Psoas muscle (tissue), 8 donors: ENCODE results near the gene TTC13. TPM values are rescaled to one million over a fixed set of nuclear protein-coding genes. Genes with fewer than 3 reads are reported as not detected.

Experiments
- ATAC-seq, 4 donors: fragments of 200-7000 bp; cut with Tn5 transposase; one replicate each; pipeline ENCODE4 v1.9.1; 2020; ENCODE audit warnings: moderate library complexity in 3 of 4, mild to moderate bottlenecking in 2 of 4
- DNase-seq, 2 donors: peaks; one replicate each; pipeline ENCODE4 v3.0.0-alpha.2; 2020
- H3K27ac ChIP-seq: fragments of 200-600 bp; one replicate; pipeline ENCODE4 v1.8.0; 2022
- H3K27me3 ChIP-seq, 3 donors: fragments of 200-600 bp in 1 of 3; one replicate each; pipeline versions ENCODE4 v1.6.1 to v1.8.0; 2013 to 2022; ENCODE audit warnings: low read length in 2 of 3, mild to moderate bottlenecking in 2 of 3, moderate library complexity in 1 of 3; ENCODE audit not compliant: insufficient read depth in 3 of 3
- H3K36me3 ChIP-seq, 2 donors: fragments of 200-600 bp in 1 of 2; one replicate each; pipeline versions ENCODE4 v1.6.1 to v1.8.0; 2013 to 2022; ENCODE audit warnings: low read depth in 1 of 2, mild to moderate bottlenecking in 1 of 2, moderate library complexity in 1 of 2; ENCODE audit not compliant: insufficient read depth in 1 of 2
- H3K4me1 ChIP-seq: fragments of 200-600 bp; one replicate; pipeline ENCODE4 v1.8.0; 2022
- H3K4me3 ChIP-seq: fragments of 200-600 bp; one replicate; pipeline ENCODE4 v1.8.0; 2022; ENCODE audit warnings: mild to moderate bottlenecking
- H3K9me3 ChIP-seq: fragments of 200-600 bp; one replicate; pipeline ENCODE4 v1.8.0; 2022
- WGBS, 3 donors: extraction: QIAGEN DNeasy Blood & Tissue Kit; methylation state at CpG; one replicate each; pipeline versions ENCODE4 v1.1.6 to v1.1.7; 2013; 5-methylcytosine and 5-hydroxymethylcytosine counted together
- intact Hi-C, 2 donors: fragments of 100-400 bp; cut with DNase I; formaldehyde crosslinking; loops; one replicate each; pipeline versions ENCODE4 v1.11.0 to v1.14.2; 2022
- polyA plus RNA-seq, 3 donors: library from polyadenylated mRNA; stranded (reverse); fragments of 200-250 nt; gene quantifications; one replicate each; pipeline ENCODE4 v1.2.3, GENCODE V29; 2013
- total RNA-seq, 4 donors: library from RNA; stranded (reverse); fragmentation: NEBNext Ultra II Directional in 2 of 4; extraction: Animal tissue kit (Norgen Biotek cat#: 25700) in 2 of 4; gene quantifications; one replicate each; pipeline versions ENCODE4 v1.2.1 to v1.2.4, GENCODE V29; 2021 to 2023
- TF ChIP-seq, protein P1 (sequence below): fragments of 200-600 bp; IDR thresholded peaks from one replicate; pipeline ENCODE4 v1.8.0; 2022; ENCODE audit warnings: antibody characterized with exemption
- donor health status: healthy with polysubstance abuse.
- donor health status: DM: no; HTN: no; CAD: no; lungs with moderate emphysema.
- donor health status: Bipolar disorder and iron deficiency.
- donor health status: healthy.
- donor health status: DM: yes; HTN: yes; CAD: no.
- donor health status: DM: no; HTN: no; CAD: no.
- donor health status: DM: no; HTN: no; CAD: no.
- donor health status: DM: yes; HTN: yes; CAD: no.

The TTC13 gene
- total and polyA plus RNA-seq, 7 donors: 7.6 to 24.2 (median 11.2) TPM

DNA sequence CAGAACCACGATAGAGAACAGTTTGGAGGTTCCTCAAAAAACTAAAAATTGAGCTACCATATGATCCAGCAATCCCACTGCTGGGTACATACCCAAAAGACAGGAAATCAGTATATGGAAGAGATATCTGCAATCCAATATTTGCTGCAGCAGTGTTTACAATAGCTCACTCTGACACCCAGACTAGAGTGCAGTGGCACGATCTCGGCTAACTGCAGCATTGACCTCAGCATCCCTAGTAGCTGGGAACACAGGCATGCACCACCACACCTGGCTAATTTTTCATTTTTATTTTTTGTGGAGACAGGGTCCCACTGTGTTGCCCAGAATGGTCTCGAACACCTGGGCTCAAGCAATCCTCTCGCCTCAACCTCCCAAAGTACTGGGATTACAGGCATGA, 13.1 kb downstream of the TTC13 start:
- intact Hi-C loops: no loop called here
- no peak for ATAC-seq
- TF ChIP-seq, protein P1, sequence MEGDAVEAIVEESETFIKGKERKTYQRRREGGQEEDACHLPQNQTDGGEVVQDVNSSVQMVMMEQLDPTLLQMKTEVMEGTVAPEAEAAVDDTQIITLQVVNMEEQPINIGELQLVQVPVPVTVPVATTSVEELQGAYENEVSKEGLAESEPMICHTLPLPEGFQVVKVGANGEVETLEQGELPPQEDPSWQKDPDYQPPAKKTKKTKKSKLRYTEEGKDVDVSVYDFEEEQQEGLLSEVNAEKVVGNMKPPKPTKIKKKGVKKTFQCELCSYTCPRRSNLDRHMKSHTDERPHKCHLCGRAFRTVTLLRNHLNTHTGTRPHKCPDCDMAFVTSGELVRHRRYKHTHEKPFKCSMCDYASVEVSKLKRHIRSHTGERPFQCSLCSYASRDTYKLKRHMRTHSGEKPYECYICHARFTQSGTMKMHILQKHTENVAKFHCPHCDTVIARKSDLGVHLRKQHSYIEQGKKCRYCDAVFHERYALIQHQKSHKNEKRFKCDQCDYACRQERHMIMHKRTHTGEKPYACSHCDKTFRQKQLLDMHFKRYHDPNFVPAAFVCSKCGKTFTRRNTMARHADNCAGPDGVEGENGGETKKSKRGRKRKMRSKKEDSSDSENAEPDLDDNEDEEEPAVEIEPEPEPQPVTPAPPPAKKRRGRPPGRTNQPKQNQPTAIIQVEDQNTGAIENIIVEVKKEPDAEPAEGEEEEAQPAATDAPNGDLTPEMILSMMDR: no peak
- H3K36me3 ChIP-seq: peaks cover 0 to under 1% of the 10 kb centered on the region in 2 donors
- 95 to 97% (median 96%) methylated on average over 5 of the region's 5 CpGs for WGBS, 3 donors
- no peak for DNase-seq
- H3K27me3 ChIP-seq: no peaks in the 10 kb centered on the region
- no peaks in the 10 kb centered on the region for H3K4me1 ChIP-seq
- H3K4me3 ChIP-seq: no peak overlapping the region
- H3K9me3 ChIP-seq: no peaks in the 10 kb centered on the region
- H3K27ac ChIP-seq: no peak overlapping the region

DNA sequence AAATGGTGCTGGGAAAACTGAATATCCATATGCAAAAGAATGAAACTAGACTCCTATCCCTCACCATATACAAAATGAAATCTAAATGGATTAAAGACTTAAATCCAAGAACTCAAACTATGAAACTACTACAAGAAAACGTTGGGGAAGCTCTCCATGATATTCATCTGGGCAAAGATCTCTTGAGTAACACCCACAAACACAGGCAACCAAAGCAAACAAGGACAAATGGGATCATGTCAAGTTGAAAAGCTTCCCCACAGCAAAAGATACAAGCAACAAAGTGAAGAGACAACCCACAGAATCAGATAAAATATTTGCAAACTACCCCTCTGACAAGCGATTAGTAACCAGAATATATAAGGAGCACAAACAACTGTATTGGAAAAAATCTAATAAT, 13.8 kb downstream of the TTC13 start:
- DNase-seq (no peak), ATAC-seq (no peak)
- TF ChIP-seq, protein P1: no peak
- Histone ChIP-seq H3K27ac (no peak overlapping the region), H3K9me3 (no peaks in the 10 kb centered on the region), H3K4me3 (no peak overlapping the region), H3K4me1 (no peaks in the 10 kb centered on the region), H3K27me3 (no peaks in the 10 kb centered on the region), H3K36me3 (peaks cover 0 to 6% of the 10 kb centered on the region in 2 donors)
- intact Hi-C loops: no loop called here
- 47 to 53% (median 48%) methylated on average over 2 of the region's 2 CpGs for WGBS, 3 donors

DNA sequence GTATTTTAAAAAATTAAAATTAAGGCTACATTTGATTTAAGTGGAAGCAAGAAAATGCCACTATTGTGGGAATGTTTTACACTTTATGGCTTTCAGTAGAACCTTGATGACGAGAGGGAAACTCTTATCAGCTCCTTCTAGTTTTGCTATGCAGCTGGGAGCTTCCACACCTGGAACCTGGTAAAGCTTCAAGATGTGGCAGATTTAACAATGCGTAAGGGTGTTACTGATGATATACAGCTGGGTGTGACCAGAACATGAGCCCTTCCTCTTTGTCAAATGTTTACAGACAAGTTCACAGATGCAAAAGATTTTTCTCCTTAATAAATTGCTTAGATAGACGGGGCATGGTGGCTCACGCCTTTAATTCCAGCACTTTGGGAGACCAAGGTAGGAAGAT, 20.3 kb downstream of the TTC13 start:
- no peaks in the 10 kb centered on the region for H3K4me1 ChIP-seq
- no peaks in the 10 kb centered on the region for H3K9me3 ChIP-seq
- H3K27ac ChIP-seq: no peak overlapping the region
- no peaks in the 10 kb centered on the region for H3K27me3 ChIP-seq
- no peak overlapping the region for H3K4me3 ChIP-seq
- 95 to 99% (median 97%) methylated on average over 4 of the region's 4 CpGs for WGBS, 3 donors
- H3K36me3 ChIP-seq: peaks cover 2 to 34% of the 10 kb centered on the region in 2 donors
- TF ChIP-seq, protein P1: no peak
- intact Hi-C loops: no loop called here
- ATAC-seq (no peak), DNase-seq (no peak)

DNA sequence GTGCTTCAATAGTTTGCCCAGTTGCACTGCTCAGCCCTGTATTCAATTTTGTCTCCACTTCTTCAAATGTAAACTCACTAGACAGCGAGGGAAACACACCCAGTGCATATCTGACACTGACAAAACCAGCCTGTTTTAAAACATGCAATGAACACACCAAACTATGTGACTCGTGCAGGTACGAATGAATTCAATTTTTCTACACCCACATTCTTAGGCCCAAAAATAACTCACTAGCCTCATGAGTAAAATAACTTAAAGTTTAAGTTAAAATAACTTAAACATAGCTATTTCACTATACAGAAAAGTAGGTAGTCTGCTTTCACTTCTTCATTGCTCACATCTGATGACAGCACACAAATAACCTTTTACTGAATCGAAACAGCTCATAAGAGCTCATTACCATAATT, 21.1 kb downstream of the TTC13 start:
- TF ChIP-seq, protein P1: no peak
- 94 to 97% (median 94%) methylated on average over 4 of the region's 4 CpGs for WGBS, 3 donors
- Histone ChIP-seq H3K27me3 (no peaks in the 10 kb centered on the region), H3K4me1 (no peaks in the 10 kb centered on the region), H3K9me3 (no peaks in the 10 kb centered on the region), H3K36me3 (peaks cover 2 to 35% of the 10 kb centered on the region in 2 donors), H3K4me3 (no peak overlapping the region), H3K27ac (no peak overlapping the region)
- intact Hi-C loops: no loop called here
- DNase-seq: no peak
- no peak for ATAC-seq

DNA sequence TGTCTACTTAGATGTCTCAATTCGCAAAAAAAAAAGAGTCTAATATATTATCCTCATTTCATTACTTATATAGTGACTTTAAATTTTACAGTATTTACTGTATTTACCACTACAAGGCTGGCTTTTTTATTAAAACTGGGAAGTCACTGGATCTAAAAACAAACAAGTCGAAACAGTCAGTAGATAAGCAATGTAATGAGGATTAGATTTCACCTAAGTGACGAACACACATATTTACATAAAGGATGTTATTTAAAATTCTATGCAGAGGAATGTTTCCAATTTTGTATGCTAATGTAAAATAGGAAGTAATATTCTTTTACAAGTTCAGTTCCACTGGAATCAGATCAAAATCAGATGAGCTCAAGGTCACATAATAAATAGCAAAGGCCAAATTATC, 28.3 kb downstream of the TTC13 start:
- 48 to 69% (median 67%) methylated on average over 3 of the region's 3 CpGs for WGBS, 3 donors
- H3K36me3 ChIP-seq: peaks cover 0 to 45% of the 10 kb centered on the region in 2 donors

More for the DNA sequence above, 28.3 kb downstream of the TTC13 start:
- ATAC-seq (no peak), DNase-seq (no peak)
- Histone ChIP-seq H3K27ac (no peak overlapping the region), H3K27me3 (no peaks in the 10 kb centered on the region), H3K4me1 (no peaks in the 10 kb centered on the region), H3K9me3 (no peaks in the 10 kb centered on the region), H3K4me3 (no peak overlapping the region)
- intact Hi-C loops: no loop called here
- TF ChIP-seq, protein P1: no peak
